ENCODE results near the gene PLCXD3. TPM values are rescaled to one million over a fixed set of nuclear protein-coding genes. Genes with fewer than 3 reads are reported as not detected.

PLCXD3 gene
- total RNA-seq, 1 experiment from 2014 or later = not detected

DNA sequence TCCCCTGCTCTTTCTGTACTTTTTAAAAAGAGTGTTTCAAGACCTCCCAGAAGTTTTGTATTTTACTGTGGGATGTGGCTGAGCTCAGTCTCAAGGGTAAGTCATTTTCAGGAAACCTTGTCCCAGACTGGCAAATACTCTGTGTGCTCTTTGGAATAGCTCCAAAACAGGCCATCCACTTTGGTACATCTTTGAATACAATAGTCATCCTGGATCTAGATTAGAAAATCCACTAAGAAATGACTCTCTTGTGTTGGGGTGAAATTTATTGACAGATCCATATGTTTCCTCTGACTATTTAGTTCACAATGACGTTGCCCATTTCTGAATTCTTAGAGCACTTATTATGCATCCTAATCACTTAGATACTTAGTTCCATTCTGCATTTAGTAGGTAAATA is 95.2 kb downstream of the PLCXD3 start:
- DNase-seq (ENCODE audit: low read depth) = peak; percentile 30

- DNase-seq (ENCODE audit: low read depth) = peak; percentile 86
Measured at GRCh38 chr5:41414598-41414997, 95.8 kb downstream of the PLCXD3 start.

DNA sequence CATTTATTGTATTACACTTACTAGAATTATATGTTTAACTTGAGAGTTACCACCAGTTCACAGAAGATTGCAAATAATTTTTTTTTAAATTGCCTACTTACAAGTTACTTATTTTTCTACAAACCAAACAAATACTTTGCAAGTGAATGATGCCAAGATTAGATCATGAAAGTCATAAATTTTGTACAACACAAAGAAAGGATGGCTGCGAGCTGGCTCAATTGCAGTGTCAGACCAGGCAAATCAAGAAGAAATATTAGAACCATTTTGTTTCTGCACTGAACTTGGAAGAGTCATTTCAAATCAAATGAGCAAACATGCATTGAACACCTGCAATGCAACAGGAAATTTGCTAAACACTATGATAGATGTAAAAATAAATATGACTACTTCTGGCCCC is 97.3 kb downstream of the PLCXD3 start:
- no peak for DNase-seq (ENCODE audit: low read depth)

DNA sequence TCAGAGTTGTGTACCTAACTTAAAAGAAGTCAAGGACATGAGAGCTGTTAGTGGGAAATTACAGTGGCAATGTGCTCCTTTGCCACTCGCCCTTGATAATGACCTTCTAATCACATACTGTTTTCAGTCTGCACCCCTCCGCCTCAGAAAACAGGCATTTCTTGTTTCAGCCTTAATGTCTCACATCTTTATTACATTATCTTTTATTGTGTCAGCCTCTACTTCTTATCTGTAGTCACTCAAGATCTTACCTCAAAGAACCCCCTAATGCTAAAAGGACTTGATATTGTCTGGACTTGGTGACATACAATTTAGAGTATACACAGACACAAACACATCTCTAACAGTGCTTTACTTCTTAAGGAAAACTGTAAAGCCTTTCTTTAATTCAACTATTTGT is 97.9 kb downstream of the PLCXD3 start:
- DNase-seq (ENCODE audit: low read depth) = no peak

DNA sequence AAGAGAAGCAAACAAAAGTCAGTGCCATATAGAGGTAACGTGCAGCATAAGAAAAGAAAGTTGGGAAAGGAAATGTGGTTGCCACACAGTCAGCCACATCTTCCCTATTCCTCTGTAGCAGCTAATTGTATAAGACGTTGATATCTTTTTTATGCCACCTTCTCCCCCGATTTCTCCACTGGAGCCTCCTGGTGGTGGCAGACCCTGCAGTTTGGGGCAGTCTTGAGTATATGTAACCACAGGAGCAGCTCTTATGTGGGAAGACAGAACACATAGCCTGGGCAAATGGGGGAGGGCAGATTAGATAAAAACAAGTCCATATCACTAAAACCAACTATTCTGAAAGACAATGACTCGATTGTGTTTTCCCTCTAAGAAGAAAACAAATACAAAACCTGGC is 99.7 kb downstream of the PLCXD3 start:
- no peak for DNase-seq (ENCODE audit: low read depth)

DNA sequence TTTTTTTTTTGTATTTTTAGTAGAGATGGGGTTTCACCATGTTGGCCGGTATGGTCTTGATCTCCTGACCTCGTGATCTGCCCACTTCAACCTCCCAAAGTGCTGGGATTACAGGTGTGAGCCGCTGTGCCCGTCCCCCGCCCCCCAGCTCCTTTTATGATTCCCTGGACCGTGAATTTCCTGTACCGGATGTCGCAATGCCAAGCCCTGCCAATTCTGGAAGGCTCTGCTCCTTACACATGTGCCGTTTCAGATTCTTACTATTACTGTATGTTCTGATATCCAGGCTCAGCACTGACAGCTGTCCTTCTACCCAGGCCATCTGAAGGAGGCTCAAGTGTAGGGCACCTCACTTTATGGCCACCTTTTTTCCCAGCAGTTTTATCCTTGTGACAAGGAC is 100.1 kb downstream of the PLCXD3 start:
- no peak for DNase-seq (ENCODE audit: low read depth)

DNA sequence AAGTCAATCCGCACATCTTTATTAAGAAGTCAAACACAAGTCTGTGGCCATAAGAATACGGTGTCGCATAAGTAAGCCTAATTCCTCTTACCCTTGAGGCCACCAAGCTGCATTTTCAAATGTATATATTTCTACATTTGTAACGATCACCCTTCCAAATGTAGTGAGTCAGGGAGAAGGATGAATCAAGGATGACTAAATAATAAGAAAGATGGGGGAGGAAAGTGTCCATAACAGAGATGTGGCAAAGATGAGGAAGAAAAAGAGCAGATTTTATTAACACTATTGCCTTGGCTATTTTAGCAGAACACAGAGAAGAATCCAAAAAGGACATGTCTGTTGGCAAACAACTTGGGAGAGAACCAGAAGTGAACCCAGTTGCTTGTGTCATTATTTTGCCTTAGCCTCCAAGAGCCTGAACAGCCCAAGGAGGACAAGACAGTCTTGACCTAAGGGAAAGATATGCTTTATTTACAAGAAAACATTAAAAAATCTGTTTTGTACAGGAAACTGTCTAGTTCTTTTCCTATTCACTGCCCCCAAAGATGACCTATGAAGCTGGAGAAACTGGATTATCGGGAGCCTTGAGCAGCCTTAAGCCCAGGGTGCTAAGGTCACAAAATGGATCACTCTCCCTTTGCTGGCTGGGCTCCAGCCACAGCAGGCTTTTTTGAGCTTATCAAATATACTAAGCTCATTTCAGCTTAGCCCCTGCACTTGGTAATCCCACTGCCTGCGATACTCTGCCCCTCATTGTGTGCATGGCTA is 101.5 kb downstream of the PLCXD3 start:
- peak; percentile 74 for DNase-seq (ENCODE audit: low read depth)

DNA sequence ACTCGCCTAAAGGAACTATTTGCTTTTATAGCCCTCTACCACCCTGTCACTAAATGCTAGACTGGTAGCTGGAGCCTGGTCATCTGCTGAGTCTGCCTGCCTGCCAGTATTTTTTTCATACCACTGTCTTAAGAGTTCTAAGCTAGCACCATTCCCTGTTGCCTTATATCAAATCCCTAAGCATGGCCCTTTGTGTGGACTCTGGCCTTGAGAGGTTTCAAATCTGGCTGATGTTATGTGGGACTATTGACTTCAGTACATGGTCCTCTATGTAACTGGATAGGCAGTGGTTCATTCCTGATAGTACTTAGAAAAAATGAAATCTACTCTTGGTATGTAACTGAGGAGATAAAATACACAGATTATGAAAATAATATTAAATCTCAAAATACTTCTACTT is 103.5 kb downstream of the PLCXD3 start:
- no peak for DNase-seq (ENCODE audit: low read depth)

DNA sequence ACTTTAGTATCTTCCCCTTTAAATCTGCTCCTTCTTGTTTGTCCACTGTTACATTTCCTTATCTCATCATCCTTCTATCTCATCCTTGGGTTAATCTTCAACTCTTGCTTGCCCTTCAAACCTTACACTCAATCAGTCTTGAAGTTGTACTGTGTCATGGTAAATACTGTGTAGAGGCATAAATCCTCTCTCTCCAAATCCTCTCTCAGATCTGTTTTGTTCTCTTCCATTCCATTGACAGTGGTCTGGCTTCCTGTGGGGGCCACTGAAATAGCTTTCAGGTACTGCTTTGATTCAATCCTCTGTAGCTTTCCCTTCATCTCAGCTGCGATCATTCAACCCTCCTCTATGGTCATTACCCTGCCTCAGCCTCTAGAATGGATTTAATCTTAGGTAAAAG is 104.0 kb downstream of the PLCXD3 start:
- no peak for DNase-seq (ENCODE audit: low read depth)

DNA sequence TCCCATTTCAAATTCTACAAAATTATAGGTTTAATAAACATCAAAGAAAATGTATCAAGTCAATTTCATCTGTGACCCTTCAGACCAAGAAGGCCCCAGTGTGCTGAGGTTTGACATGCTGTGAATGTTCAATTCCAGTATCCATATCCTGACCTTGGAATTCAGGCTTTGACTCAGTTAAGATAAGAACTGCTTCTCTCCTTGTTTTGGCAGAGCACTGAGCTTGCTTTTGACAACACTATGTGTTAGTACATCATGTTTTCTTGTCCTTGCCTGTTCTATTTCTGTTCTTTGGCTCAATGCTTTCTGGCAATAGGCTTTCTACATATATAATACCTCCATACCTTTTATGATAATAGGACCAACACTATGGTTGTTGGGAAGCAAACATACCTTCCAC is 105.6 kb downstream of the PLCXD3 start:
- DNase-seq (ENCODE audit: low read depth) = no peak

GRCh38 chr5:41403846-41404245 is 106.6 kb downstream of the PLCXD3 start:
- DNase-seq (ENCODE audit: low read depth) = no peak

GRCh38 chr5:41402845-41403244 is 107.6 kb downstream of the PLCXD3 start:
- no peak for DNase-seq (ENCODE audit: low read depth)

GRCh38 chr5:41399839-41400238 is 110.6 kb downstream of the PLCXD3 start:
- no peak for DNase-seq (ENCODE audit: low read depth)

- no peak for DNase-seq (ENCODE audit: low read depth)
Measured at GRCh38 chr5:41392016-41392415, 118.4 kb downstream of the PLCXD3 start.

DNA sequence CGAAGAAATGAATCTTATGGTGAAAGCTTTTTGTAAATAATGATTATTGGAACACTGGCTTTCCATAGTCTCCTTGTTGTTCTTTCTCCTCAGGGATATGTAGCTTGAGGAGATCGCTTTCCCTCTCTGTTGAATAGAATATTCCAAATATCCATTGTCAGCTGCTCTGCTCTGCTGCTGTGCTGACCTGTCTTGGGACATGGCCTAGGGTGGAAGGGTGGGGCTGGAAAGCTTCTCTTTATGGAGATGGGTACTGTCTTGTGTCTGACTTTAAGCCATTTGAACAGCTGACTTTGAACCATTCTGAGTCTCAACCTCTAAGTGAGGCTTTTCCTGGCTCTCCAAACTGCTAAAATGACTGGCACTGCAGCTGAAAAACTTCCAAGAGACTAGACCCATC is 135.8 kb downstream of the PLCXD3 start:
- DNase-seq (ENCODE audit: low read depth) = no peak

DNA sequence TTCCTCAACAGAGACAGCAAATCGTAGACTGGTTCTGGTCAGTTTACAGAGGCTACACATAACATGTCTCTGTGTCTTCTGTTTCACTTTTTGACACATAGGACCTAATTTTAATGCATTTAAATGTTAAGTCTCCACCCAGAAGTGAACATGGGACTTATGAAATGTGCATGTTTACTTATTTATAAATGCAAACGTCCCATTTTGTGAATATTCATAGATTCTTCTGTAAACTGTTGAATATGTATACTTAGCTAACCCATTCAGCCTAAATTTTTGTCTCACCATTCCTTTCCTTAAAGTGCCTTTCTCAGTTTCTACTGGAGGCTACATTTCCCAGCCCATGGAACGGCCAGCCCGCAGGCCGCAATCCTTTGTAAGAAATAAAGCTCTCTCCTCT is 137.2 kb downstream of the PLCXD3 start:
- no peak for DNase-seq (ENCODE audit: low read depth)

DNA sequence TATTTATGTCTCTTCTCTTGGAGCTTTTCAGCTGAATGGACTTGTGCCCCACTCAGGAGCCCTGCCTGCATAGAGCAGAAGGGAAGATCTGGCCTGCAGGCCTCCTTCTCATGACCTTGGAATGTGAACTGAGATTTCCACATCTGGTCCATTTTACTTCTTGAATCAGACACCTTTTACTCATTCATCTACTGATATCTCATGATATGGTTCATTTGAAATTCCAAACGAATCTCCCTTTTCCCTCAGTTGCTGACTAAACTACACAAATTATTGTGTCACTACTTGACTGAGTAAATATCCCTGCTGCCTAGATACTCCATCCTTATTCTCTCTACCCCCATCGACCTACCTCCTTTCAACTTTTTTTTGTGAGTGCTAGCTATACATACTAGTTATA is 138.7 kb downstream of the PLCXD3 start:
- peak; percentile 59 for DNase-seq (ENCODE audit: low read depth)

- DNase-seq (ENCODE audit: low read depth) = no peak
Measured at GRCh38 chr5:41370482-41370881, 139.9 kb downstream of the PLCXD3 start.

DNA sequence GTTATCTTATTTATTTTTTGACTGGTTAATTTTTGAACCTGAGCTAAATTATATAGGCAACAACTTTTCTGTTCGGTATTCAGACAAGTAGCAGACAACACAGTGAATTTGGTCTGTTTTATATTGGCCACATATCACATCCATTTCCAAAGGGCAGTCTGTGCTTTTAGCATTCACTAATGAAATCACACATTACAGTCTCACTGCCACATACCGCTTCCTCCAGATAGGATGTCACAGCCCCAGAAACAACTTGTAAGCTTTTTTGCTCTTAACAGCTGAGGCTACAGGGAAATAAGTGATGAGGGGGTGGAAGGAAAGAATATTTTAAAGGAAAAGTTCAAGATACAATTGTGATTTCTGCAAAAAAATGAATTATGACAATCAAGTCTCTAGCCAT is 140.6 kb downstream of the PLCXD3 start:
- no peak for DNase-seq (ENCODE audit: low read depth)

DNA sequence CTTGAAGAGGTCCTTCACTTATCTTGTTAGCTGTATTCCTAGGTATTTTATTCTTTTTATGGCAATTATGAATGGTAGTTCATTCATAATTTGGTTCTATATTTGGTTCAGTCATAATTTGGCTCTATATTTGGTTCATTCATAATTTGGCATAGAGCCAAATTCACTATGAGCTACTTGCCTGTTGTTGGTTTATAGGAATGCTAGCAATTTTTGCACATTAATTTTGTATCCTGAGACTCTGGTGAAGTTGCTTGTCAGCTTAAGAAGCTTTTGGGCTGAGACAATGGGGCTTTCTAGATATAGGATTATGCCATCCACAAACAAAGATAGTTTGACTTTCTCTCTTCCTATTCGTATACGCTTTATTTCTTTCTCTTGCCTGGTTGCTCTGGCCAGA is 142.2 kb downstream of the PLCXD3 start:
- no peak for DNase-seq (ENCODE audit: low read depth)

DNA sequence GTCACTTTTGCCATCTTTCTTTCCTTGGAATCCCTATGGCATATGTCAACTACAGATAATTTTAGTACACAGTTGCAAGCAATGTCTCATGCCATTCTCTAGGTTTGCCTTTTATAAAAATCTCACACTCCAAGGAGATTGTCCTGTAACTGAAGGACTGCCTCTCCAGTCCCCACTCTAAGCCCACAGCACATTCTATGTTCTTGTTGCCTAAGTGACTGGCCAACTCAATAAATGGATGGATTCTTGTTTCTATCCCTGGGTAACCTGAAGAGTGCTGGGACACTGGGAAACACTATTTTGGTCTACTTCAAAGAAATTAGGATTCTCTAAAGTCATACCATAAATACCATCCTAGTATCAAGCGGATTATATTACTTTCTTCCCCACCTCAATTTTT is 145.0 kb downstream of the PLCXD3 start:
- DNase-seq (ENCODE audit: low read depth) = no peak

DNA sequence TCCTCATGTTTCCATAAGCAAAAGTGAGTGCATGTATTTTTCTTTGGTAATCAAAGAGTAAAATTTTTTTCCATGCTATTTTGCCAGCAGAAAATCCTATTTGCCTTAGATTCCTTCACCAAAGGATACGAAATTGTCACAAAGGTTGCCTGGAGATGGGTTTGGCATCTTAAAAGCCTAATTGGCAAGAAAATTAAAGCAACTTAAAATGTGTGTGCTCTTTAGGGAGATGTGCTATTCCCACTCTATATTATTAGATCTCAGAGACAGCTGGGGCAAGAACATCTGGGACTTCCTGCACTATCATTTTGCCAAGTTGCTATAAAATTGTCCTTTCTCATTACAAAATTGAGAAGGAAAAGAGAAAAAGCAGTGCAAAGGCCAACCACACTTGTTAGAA is 146.1 kb downstream of the PLCXD3 start:
- no peak for DNase-seq (ENCODE audit: low read depth)

DNA sequence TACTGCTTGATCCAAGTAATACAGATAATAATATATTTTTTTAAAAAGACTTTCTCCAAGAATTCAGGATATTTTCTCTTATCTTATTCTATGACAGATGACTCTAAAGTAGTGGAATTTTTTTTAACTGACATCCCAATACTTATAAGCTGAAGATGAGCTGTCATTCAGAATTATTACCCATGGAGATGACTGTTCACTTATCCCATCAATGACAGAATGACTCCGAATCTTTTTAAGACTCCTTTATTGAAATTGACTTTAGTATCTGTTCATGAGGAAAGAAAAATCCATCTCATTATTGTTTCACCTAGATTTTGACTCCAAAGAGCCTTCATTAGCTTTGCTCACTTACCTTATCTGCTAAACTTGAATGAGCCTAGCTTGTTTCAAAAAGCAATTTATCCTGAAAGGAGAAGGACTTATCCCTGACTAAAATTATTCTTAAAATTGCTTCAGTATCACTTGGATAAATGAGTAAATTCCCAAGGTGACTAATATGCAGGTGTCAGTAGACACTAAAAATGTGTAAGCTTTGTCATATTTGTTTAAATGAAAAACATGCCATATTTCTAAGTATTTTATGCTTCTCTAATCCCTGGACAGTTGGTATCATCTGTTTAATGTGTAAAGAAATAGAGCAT is 146.9 kb downstream of the PLCXD3 start:
- DNase-seq (ENCODE audit: low read depth) = no peak

All from HT1080 (cell line).